ENCODE data around the gene KCNAB1.

Gene KCNAB1

DNA sequence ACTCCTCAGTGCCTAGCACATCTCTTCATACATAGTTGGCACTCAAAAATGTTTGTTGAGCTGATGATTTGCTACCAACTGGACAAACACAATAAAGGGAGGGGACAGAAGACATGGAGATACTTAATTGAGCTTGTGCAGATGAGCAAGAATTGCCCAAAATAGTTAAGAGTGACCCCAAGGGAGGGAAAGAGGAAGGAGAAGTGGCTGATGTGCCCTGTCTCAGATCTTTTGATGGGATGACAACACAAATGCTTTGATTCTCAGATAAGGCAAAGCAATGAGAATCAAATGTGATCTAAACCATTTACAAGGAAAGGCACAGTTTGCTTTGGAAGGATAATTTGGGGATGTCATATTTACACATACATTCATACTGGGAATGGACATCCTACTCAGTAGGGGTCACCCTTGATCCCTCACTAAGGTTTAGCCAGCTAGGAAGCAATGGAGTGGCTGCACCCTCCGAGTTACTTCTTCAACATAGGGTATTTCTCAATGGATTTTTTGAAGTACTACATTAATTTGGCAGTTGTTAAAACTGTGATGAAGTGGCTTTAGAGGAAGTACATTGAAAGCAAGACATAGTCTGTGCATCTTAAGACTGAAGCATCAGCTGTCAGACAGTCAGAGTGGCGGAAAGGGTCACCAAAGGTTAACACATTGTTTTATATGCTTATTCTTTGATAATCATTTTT, 456.4 kb downstream of the KCNAB1 start:
- no peak for DNase-seq (ENCODE audit: low read depth)

DNA sequence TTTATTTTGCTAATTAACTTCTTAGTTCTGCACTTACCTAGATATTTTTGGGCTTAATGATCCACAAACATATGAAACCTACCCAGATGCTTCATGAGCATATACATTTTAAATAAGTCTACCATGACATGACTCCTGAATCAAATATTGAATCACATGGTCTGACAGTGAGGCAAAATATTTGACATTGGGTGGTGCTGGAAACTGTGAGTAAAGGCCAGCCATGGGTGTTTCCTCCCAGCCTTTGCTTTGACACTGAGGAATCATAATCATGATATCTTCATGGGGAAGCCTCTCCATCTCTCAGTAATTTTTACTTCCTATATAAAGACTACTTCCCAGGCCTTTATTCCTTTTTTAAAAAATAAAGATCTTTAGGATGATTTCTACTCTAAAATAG, 457.4 kb downstream of the KCNAB1 start:
- DNase-seq (ENCODE audit: low read depth): no peak

DNA sequence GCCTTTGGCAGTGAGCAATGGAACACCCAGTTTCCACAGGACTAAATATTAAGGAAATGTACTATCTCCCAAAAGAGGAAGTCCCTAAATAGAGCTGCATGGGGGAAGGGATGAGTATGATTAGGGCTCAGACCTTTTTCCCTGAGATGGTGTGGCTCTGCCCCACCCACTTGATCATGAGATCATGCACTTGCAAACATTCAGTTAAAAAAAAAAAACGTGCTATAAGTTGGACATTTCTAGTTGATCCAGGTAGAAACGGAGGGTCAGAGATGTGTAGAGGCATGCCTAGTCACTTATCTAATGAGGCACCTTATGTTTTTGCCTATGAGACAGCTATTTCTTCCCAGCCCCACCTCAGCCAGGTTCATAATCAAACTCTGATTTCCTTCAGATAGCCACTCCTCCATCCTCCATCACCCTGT, 459.1 kb downstream of the KCNAB1 start:
- DNase-seq (ENCODE audit: low read depth): no peak

DNA sequence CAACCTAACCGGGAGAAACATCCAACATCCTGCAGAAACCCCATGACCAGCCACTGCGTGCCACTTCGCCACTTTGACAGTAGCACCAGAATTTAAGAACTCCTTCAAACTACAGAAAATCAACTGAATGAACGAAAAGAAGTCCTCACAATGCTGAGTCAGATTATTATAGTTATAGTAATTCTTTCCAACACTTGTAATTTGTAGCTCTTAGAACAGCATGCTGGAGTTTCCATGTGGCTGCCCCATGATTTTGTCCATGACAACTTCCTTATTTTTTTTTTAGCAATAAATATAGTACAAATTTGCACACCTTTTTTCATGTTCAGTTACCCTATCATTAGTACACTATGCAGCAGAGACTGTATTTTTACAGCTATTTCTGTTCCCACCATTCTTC, 460.7 kb downstream of the KCNAB1 start:
- DNase-seq (ENCODE audit: low read depth): no peak

DNA sequence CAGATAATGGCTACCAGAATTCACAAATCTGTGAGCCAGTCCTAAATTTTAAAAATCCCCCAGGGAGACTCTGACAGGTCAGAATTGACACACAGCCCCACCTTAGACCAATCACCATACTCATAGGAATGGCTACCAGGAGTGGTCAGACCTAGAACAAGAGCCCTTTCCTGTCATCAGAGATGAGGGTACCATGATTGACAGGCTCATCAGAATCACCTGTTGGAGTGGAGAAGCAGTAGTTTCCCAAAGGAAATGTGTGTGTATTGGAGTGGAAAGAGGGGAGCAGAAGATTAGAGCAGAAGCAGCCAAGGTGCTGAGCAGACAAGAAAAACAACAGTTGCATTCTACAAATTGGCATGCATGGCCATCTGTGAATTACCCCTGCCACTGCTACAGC, 461.6 kb downstream of the KCNAB1 start:
- no peak for DNase-seq (ENCODE audit: low read depth)

- DNase-seq (ENCODE audit: low read depth): no peak
Measured at GRCh38 chr3:156582532-156583183, 462.3 kb downstream of the KCNAB1 start.

- no peak for DNase-seq (ENCODE audit: low read depth)
Measured at GRCh38 chr3:156583469-156583868, 463.1 kb downstream of the KCNAB1 start.

DNA sequence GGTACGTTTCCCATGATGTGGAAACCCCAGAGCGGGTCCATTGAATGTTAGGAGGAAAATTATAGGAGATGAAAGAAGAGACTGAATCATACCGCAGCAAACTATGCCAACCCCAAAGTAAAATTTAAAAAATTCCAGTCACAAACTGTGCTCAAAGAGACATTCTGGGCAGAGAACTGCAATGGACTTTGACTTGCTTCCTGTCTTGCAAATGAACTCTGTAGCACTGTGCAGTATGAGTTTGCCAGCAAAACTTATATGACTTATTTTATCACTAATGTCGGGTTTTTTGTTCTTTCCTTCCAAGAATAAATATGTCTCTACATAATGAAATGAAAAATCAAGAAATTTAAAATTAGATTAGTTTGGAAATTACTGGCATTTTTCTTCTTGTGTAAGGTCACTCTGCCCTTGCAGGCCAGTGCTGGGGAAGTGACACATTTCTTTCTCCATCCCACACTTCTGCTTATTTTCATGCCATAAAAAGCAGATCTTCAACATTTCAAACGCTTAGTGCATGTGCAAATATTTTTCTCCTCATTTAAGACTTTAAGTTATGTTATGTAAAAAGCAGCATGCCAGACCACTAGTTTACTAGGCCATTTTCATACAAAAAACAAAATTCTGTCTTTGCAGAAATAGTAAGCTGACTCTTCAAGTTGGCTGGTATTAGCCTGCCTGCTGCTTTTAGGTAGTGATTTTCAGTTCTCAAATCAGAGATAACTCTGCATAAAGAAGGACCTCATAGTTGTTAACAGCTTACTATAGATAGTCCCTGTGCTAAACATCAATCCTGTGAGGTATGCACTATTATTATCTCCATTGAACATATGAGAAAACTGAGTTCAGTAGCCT, 466.8 kb downstream of the KCNAB1 start:
- no peak for DNase-seq (ENCODE audit: low read depth)

DNA sequence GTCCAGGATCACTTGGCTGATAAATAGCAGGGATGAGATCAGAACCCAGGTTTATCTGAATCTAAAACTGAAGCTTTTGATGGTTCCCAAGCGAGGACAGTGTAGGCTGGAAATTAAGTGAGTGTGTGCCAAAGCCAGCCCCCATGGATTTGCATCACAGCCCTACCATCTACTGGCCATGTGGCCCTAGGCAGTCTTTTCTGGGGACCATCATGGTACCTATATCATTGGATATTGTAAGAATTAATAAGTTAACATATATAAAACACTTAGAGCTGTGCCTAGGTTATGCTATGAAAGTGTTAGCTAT, 467.3 kb downstream of the KCNAB1 start:
- DNase-seq (ENCODE audit: low read depth): no peak
